Measurements from ENCODE around the gene GLIPR1.

GLIPR1 gene

GRCh38 chr12:75526655-75527511 lies 46.3 kb downstream of the GLIPR1 start:
- Mint-ChIP-seq H3K36me3 (no peaks in the 10 kb centered on the region), H3K9me3 (peaks cover 3% of the 10 kb centered on the region), H3K4me1 (peaks cover 10% of the 10 kb centered on the region), H3K27ac (no peak overlapping the region), H3K4me3 (no peak overlapping the region)
- peak; percentile 90 for ATAC-seq
- DNase-seq (ENCODE audit: low spot score in 2 of 2), result no peak

- H3K27ac Mint-ChIP-seq, result no peak overlapping the region
- no peak for ATAC-seq
- no peaks in the 10 kb centered on the region for H3K9me3 Mint-ChIP-seq
- no peak overlapping the region for H3K4me3 Mint-ChIP-seq
- peaks cover 10% of the 10 kb centered on the region for H3K4me1 Mint-ChIP-seq
- no peaks in the 10 kb centered on the region for H3K36me3 Mint-ChIP-seq
- no peak for DNase-seq (ENCODE audit: low spot score in 2 of 2)
Observed at GRCh38 chr12:75528272-75528671, 47.7 kb downstream of the GLIPR1 start.

- peaks cover 10% of the 10 kb centered on the region for H3K4me1 Mint-ChIP-seq
- H3K4me3 Mint-ChIP-seq, result no peak overlapping the region
- H3K27ac Mint-ChIP-seq, result no peak overlapping the region
- H3K36me3 Mint-ChIP-seq, result no peaks in the 10 kb centered on the region
- ATAC-seq (no peak), DNase-seq (ENCODE audit: low spot score in 2 of 2) (no peak)
- H3K9me3 Mint-ChIP-seq, result no peaks in the 10 kb centered on the region
Observed at GRCh38 chr12:75528692-75529091, 48.1 kb downstream of the GLIPR1 start.

GRCh38 chr12:75529316-75529715 lies 48.8 kb downstream of the GLIPR1 start:
- DNase-seq (ENCODE audit: low spot score in 2 of 2) (no peak), ATAC-seq (no peak)
- Mint-ChIP-seq H3K27ac (no peak overlapping the region), H3K4me3 (no peak overlapping the region), H3K9me3 (no peaks in the 10 kb centered on the region), H3K4me1 (peaks cover 10% of the 10 kb centered on the region), H3K36me3 (no peaks in the 10 kb centered on the region)

- DNase-seq (ENCODE audit: low spot score in 2 of 2), result no peak
- Mint-ChIP-seq H3K4me3 (no peak overlapping the region), H3K4me1 (peaks cover 10% of the 10 kb centered on the region)
Observed at GRCh38 chr12:75529826-75530225, 49.3 kb downstream of the GLIPR1 start.

GRCh38 chr12:75533239-75533638 lies 52.7 kb downstream of the GLIPR1 start:
- Mint-ChIP-seq H3K4me3 (no peak overlapping the region), H3K36me3 (no peaks in the 10 kb centered on the region), H3K9me3 (no peaks in the 10 kb centered on the region), H3K4me1 (no peaks in the 10 kb centered on the region), H3K27ac (no peak overlapping the region)
- ATAC-seq (no peak), DNase-seq (ENCODE audit: low spot score in 2 of 2) (no peak)

More at GRCh38 chr12:75529826-75530225, 49.3 kb downstream of the GLIPR1 start:
- Mint-ChIP-seq H3K9me3 (no peaks in the 10 kb centered on the region), H3K27ac (no peak overlapping the region), H3K36me3 (no peaks in the 10 kb centered on the region)
- ATAC-seq, result no peak

- Mint-ChIP-seq H3K9me3 (no peaks in the 10 kb centered on the region), H3K27ac (no peak overlapping the region), H3K4me3 (no peak overlapping the region), H3K36me3 (no peaks in the 10 kb centered on the region), H3K4me1 (no peaks in the 10 kb centered on the region)
- ATAC-seq (no peak), DNase-seq (ENCODE audit: low spot score in 2 of 2) (no peak)
Observed at GRCh38 chr12:75539889-75540288, 59.3 kb downstream of the GLIPR1 start.

- Mint-ChIP-seq H3K36me3 (no peaks in the 10 kb centered on the region), H3K9me3 (no peaks in the 10 kb centered on the region), H3K4me3 (no peak overlapping the region), H3K27ac (no peak overlapping the region), H3K4me1 (no peaks in the 10 kb centered on the region)
- ATAC-seq, result no peak
- no peak for DNase-seq (ENCODE audit: low spot score in 2 of 2)
Observed at GRCh38 chr12:75542942-75543341, 62.4 kb downstream of the GLIPR1 start.

- H3K9me3 Mint-ChIP-seq, result no peaks in the 10 kb centered on the region
- no peaks in the 10 kb centered on the region for H3K36me3 Mint-ChIP-seq
Observed at GRCh38 chr12:75543529-75543928, 63.0 kb downstream of the GLIPR1 start.

GRCh38 chr12:75545636-75546035 lies 65.1 kb downstream of the GLIPR1 start:
- H3K27ac Mint-ChIP-seq, result no peak overlapping the region
- H3K4me1 Mint-ChIP-seq, result peaks cover 6% of the 10 kb centered on the region
- H3K36me3 Mint-ChIP-seq, result no peaks in the 10 kb centered on the region
- ATAC-seq (no peak), DNase-seq (ENCODE audit: low spot score in 2 of 2) (no peak)
- H3K4me3 Mint-ChIP-seq, result no peak overlapping the region
- no peaks in the 10 kb centered on the region for H3K9me3 Mint-ChIP-seq

More at GRCh38 chr12:75543529-75543928, 63.0 kb downstream of the GLIPR1 start:
- H3K4me1 Mint-ChIP-seq, result no peaks in the 10 kb centered on the region
- no peak for ATAC-seq
- H3K27ac Mint-ChIP-seq, result no peak overlapping the region
- H3K4me3 Mint-ChIP-seq, result no peak overlapping the region
- no peak for DNase-seq (ENCODE audit: low spot score in 2 of 2)

GRCh38 chr12:75548879-75549278 lies 68.3 kb downstream of the GLIPR1 start:
- ATAC-seq (no peak), DNase-seq (ENCODE audit: low spot score in 2 of 2) (no peak)
- Mint-ChIP-seq H3K9me3 (no peaks in the 10 kb centered on the region), H3K36me3 (no peaks in the 10 kb centered on the region), H3K27ac (no peak overlapping the region), H3K4me1 (peaks cover 10% of the 10 kb centered on the region), H3K4me3 (no peak overlapping the region)

GRCh38 chr12:75549989-75550388 lies 69.4 kb downstream of the GLIPR1 start:
- no peak overlapping the region for H3K27ac Mint-ChIP-seq
- DNase-seq (ENCODE audit: low spot score in 2 of 2) (no peak), ATAC-seq (peak; percentile 64)
- no peaks in the 10 kb centered on the region for H3K9me3 Mint-ChIP-seq
- no peak overlapping the region for H3K4me3 Mint-ChIP-seq
- no peaks in the 10 kb centered on the region for H3K36me3 Mint-ChIP-seq
- peaks cover 10% of the 10 kb centered on the region for H3K4me1 Mint-ChIP-seq

GRCh38 chr12:75550401-75551240 lies 70.1 kb downstream of the GLIPR1 start:
- DNase-seq (ENCODE audit: low spot score in 2 of 2), result no peak
- peaks cover 10% of the 10 kb centered on the region for H3K4me1 Mint-ChIP-seq
- H3K9me3 Mint-ChIP-seq, result no peaks in the 10 kb centered on the region
- H3K4me3 Mint-ChIP-seq, result no peak overlapping the region
- ATAC-seq, result peak; percentile 21
- H3K36me3 Mint-ChIP-seq, result no peaks in the 10 kb centered on the region
- no peak overlapping the region for H3K27ac Mint-ChIP-seq

- Mint-ChIP-seq H3K9me3 (no peaks in the 10 kb centered on the region), H3K4me3 (no peak overlapping the region), H3K4me1 (peaks cover 10% of the 10 kb centered on the region), H3K36me3 (no peaks in the 10 kb centered on the region), H3K27ac (no peak overlapping the region)
- DNase-seq (ENCODE audit: low spot score in 2 of 2) (no peak), ATAC-seq (peak; percentile 73)
Observed at GRCh38 chr12:75551477-75551876, 70.9 kb downstream of the GLIPR1 start.

- H3K4me3 Mint-ChIP-seq, result no peak overlapping the region
- H3K36me3 Mint-ChIP-seq, result no peaks in the 10 kb centered on the region
- H3K27ac Mint-ChIP-seq, result no peak overlapping the region
- DNase-seq (ENCODE audit: low spot score in 2 of 2) (no peak), ATAC-seq (no peak)
- no peaks in the 10 kb centered on the region for H3K9me3 Mint-ChIP-seq
- peaks cover 10% of the 10 kb centered on the region for H3K4me1 Mint-ChIP-seq
Observed at GRCh38 chr12:75553398-75553797, 72.8 kb downstream of the GLIPR1 start.
